ENCODE data around the gene STK11IP.

Gene STK11IP

DNA sequence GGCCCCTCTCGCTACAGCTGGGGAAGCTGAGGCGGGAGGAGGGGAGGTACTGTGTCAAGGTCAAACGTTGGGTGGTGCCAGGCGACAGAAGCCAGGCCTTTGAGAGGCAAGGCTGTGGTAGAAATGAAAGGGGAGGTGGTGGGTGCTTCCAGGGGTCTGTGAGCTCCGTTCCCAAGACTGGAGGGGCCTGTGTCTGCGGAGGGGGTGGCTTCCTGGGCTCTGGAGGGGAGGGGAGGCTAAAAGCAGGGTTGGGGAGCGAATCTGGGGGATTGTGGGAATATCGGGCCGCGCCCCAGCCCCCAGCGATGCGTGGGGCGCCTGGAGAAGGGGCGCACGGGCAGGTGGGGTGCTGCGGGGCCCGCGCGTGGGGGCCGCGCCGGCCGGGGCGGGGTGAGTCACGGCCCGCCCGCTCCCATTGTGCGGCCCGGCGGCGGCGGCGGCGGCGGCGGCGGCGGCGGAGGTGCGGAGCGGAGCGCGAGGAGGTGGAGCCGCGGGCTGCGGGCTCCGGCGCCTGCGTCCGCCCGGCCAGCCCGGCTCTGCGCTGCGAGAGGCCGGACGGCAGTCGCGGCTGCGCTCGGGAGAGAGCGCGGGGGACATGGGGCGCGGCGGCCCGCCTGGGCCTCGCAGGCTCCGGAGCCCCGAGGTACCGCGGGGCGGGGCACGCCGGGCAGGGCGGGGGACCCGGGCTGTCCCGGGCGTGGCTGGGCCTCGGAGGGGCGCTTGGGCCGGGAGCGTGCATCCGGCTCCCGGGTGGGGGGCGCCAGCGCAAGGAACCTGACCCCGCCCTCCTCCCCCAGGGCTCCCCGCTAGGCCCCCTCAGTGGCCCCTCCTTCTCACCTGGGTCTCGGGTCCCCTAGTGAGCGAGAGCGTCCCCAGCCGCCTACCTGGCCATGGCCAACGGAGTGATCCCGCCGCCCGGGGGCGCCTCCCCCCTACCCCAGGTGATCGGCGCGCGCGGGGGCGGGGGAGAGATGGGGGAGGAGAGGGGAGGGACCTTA, 29.7 kb downstream of the STK11IP start, which contains the start of gene SLC4A3:
SLC4A3 (plus strand) TSS at position 528 of the 998 bp plus-strand sequence; CDS start at position 891, 363 bp downstream.
- no peak for TF ChIP-seq TAF1 (IDR thresholded peaks at IDR 0.05; ENCODE audit: borderline replicate concordance, insufficient read depth, low read length)
- no peak for TF ChIP-seq FOXP2 (optimal IDR thresholded peaks at IDR 0.05; ENCODE audit: borderline replicate concordance, extremely low read depth, extremely low read length, insufficient read depth)
- TF ChIP-seq SIN3A (IDR thresholded peaks at IDR 0.05; ENCODE audit: borderline replicate concordance, insufficient read depth, low read length) = no peak
- TF ChIP-seq POLR2AphosphoS5 (IDR thresholded peaks at IDR 0.05; ENCODE audit: low read depth, low read length) = no peak
- TF ChIP-seq, protein P1, sequence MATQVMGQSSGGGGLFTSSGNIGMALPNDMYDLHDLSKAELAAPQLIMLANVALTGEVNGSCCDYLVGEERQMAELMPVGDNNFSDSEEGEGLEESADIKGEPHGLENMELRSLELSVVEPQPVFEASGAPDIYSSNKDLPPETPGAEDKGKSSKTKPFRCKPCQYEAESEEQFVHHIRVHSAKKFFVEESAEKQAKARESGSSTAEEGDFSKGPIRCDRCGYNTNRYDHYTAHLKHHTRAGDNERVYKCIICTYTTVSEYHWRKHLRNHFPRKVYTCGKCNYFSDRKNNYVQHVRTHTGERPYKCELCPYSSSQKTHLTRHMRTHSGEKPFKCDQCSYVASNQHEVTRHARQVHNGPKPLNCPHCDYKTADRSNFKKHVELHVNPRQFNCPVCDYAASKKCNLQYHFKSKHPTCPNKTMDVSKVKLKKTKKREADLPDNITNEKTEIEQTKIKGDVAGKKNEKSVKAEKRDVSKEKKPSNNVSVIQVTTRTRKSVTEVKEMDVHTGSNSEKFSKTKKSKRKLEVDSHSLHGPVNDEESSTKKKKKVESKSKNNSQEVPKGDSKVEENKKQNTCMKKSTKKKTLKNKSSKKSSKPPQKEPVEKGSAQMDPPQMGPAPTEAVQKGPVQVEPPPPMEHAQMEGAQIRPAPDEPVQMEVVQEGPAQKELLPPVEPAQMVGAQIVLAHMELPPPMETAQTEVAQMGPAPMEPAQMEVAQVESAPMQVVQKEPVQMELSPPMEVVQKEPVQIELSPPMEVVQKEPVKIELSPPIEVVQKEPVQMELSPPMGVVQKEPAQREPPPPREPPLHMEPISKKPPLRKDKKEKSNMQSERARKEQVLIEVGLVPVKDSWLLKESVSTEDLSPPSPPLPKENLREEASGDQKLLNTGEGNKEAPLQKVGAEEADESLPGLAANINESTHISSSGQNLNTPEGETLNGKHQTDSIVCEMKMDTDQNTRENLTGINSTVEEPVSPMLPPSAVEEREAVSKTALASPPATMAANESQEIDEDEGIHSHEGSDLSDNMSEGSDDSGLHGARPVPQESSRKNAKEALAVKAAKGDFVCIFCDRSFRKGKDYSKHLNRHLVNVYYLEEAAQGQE (IDR thresholded peaks at IDR 0.05; ENCODE audit: insufficient read depth in 1 of 2, low read depth in 2 of 2, low read length in 2 of 2) = no peak

DNA sequence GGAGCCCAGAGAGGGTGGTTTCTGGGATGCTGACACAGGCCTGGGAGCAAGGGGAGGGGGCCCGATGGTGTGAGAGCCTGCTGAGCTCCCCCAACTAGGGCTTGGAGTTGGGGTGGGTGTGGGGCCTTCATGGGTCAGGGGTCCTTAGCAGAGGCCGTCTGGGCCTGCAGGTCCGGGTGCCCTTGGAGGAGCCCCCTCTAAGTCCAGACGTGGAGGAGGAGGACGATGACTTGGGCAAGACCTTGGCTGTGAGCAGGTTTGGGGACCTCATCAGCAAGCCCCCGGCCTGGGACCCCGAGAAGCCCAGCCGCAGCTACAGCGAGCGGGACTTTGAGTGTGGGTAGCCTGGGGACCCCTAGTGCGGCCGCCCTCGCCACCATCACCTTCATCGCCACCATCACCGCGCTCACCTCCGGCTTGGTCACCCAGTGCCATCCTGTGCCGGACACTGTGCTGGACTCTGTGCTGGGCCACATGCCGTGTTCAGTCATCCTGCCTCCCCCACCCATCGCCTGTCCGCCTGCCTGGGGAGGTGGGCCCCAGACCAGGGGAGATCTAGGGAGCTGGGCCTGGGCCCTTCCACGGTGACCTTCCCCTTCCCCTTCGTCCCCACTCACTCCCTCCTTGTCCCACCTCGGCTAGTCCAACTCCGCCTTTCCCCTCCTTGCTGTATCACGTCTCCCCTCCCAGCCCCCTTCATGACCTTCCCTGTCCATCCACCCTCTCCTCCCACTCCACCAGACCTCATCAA, 30.8 kb downstream of the STK11IP start:
- no peak for TF ChIP-seq FOXP2 (optimal IDR thresholded peaks at IDR 0.05; ENCODE audit: borderline replicate concordance, extremely low read depth, extremely low read length, insufficient read depth)
- TF ChIP-seq TAF1 (IDR thresholded peaks at IDR 0.05; ENCODE audit: borderline replicate concordance, insufficient read depth, low read length) = no peak
- TF ChIP-seq POLR2AphosphoS5 (IDR thresholded peaks at IDR 0.05; ENCODE audit: low read depth, low read length) = no peak
- TF ChIP-seq SIN3A (IDR thresholded peaks at IDR 0.05; ENCODE audit: borderline replicate concordance, insufficient read depth, low read length) = no peak
- TF ChIP-seq, protein P1 (IDR thresholded peaks at IDR 0.05; ENCODE audit: insufficient read depth in 1 of 2, low read depth in 2 of 2, low read length in 2 of 2) = no peak

- no peak for TF ChIP-seq SIN3A (IDR thresholded peaks at IDR 0.05; ENCODE audit: borderline replicate concordance, insufficient read depth, low read length)
- no peak for TF ChIP-seq TAF1 (IDR thresholded peaks at IDR 0.05; ENCODE audit: borderline replicate concordance, insufficient read depth, low read length)
- TF ChIP-seq POLR2AphosphoS5 (IDR thresholded peaks at IDR 0.05; ENCODE audit: low read depth, low read length) = no peak
- TF ChIP-seq, protein P1 (IDR thresholded peaks at IDR 0.05; ENCODE audit: insufficient read depth in 1 of 2, low read depth in 2 of 2, low read length in 2 of 2) = no peak
- TF ChIP-seq FOXP2 (optimal IDR thresholded peaks at IDR 0.05; ENCODE audit: borderline replicate concordance, extremely low read depth, extremely low read length, insufficient read depth) = no peak
These were observed 31.6 kb downstream of the STK11IP start for GRCh38 chr2:219628986-219629901.

GRCh38 chr2:219629976-219630695, 32.5 kb downstream of the STK11IP start:
- TF ChIP-seq, protein P1 (IDR thresholded peaks at IDR 0.05; ENCODE audit: insufficient read depth in 1 of 2, low read depth in 2 of 2, low read length in 2 of 2) = no peak
- TF ChIP-seq FOXP2 (optimal IDR thresholded peaks at IDR 0.05; ENCODE audit: borderline replicate concordance, extremely low read depth, extremely low read length, insufficient read depth) (no peak), POLR2AphosphoS5 (IDR thresholded peaks at IDR 0.05; ENCODE audit: low read depth, low read length) (no peak), SIN3A (IDR thresholded peaks at IDR 0.05; ENCODE audit: borderline replicate concordance, insufficient read depth, low read length) (no peak), TAF1 (IDR thresholded peaks at IDR 0.05; ENCODE audit: borderline replicate concordance, insufficient read depth, low read length) (no peak)

Measured in PFSK-1 (cell line).